ENCODE measurements around the gene DRGX.

DRGX gene

DNA sequence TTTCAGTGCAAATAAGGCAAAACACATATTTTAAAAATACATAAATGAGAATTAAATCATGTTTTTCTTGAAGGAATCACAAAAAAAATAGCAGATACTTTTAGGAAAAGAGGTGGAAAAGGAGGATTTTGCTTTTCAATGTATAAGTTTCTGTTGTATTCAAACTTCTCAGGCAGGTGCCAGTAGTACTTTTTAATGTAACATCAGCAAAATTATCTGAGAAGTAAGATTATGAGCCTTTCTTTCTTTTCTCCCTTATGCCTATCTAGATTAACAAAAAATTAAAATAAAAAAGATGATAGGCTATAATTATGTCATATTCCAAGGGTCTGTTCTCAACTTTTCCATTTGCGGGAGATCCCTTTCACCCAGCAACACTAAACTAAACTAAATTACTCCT is 2.6 kb downstream of the DRGX start:
- DNase-seq (ENCODE audit: low read depth) = no peak
- TF ChIP-seq, protein P1, sequence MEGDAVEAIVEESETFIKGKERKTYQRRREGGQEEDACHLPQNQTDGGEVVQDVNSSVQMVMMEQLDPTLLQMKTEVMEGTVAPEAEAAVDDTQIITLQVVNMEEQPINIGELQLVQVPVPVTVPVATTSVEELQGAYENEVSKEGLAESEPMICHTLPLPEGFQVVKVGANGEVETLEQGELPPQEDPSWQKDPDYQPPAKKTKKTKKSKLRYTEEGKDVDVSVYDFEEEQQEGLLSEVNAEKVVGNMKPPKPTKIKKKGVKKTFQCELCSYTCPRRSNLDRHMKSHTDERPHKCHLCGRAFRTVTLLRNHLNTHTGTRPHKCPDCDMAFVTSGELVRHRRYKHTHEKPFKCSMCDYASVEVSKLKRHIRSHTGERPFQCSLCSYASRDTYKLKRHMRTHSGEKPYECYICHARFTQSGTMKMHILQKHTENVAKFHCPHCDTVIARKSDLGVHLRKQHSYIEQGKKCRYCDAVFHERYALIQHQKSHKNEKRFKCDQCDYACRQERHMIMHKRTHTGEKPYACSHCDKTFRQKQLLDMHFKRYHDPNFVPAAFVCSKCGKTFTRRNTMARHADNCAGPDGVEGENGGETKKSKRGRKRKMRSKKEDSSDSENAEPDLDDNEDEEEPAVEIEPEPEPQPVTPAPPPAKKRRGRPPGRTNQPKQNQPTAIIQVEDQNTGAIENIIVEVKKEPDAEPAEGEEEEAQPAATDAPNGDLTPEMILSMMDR (IDR thresholded peaks at IDR 0.05; ENCODE audit: low read depth, low read length) = no peak
- no peak for TF ChIP-seq MYC (IDR thresholded peaks at IDR 0.05; ENCODE audit: low read depth, low read length)
- no peak for TF ChIP-seq POLR2A (IDR thresholded peaks at IDR 0.05; ENCODE audit: extremely low read depth, insufficient read length)
- no peak for TF ChIP-seq MAX (IDR thresholded peaks at IDR 0.05; ENCODE audit: low read depth, low read length)
- no peak overlapping the region for H3K4me3 ChIP-seq (ENCODE audit: low read depth, low read length)

DNA sequence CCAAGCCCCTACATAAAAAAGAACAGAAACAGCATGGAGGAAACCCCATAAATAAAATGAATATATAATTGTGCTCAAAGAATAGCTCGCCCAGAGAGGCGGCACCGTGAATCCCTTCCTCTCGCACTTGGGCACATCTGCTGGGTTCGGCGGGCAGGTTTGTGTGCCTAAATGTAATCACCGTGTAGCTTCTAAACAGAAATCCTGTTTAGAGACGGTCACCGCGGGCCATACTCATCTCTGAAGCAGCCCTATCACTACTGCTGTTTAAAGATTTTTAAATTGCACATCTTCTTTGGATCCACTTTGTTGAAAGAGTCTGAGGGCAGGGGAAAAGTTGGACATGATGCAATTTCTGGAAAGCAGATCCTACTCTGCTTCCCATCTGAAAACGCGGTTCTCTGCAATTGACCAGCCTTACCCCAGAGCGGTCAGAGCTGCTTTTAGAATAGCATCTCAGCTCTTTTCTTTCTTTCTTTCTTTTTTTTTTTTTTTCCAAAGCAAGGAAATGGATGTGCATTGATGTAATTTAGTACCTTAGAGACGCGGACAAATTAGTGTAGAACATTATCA is 6.4 kb downstream of the DRGX start:
- H3K4me3 ChIP-seq (ENCODE audit: low read depth, low read length) = no peak overlapping the region
- no peak for DNase-seq (ENCODE audit: low read depth)
- TF ChIP-seq POLR2A (IDR thresholded peaks at IDR 0.05; ENCODE audit: extremely low read depth, insufficient read length) (no peak), MAX (IDR thresholded peaks at IDR 0.05; ENCODE audit: low read depth, low read length) (no peak), MYC (IDR thresholded peaks at IDR 0.05; ENCODE audit: low read depth, low read length) (no peak)
- TF ChIP-seq, protein P1 (IDR thresholded peaks at IDR 0.05; ENCODE audit: low read depth, low read length) = no peak

GRCh38 chr10:49388161-49388560 is 7.7 kb downstream of the DRGX start:
- TF ChIP-seq MAX (IDR thresholded peaks at IDR 0.05; ENCODE audit: low read depth, low read length) = no peak
- TF ChIP-seq, protein P1 (IDR thresholded peaks at IDR 0.05; ENCODE audit: low read depth, low read length) = no peak
- no peak for TF ChIP-seq MYC (IDR thresholded peaks at IDR 0.05; ENCODE audit: low read depth, low read length)
- no peak for TF ChIP-seq POLR2A (IDR thresholded peaks at IDR 0.05; ENCODE audit: extremely low read depth, insufficient read length)
- no peak for DNase-seq (ENCODE audit: low read depth)
- no peak overlapping the region for H3K4me3 ChIP-seq (ENCODE audit: low read depth, low read length)

DNA sequence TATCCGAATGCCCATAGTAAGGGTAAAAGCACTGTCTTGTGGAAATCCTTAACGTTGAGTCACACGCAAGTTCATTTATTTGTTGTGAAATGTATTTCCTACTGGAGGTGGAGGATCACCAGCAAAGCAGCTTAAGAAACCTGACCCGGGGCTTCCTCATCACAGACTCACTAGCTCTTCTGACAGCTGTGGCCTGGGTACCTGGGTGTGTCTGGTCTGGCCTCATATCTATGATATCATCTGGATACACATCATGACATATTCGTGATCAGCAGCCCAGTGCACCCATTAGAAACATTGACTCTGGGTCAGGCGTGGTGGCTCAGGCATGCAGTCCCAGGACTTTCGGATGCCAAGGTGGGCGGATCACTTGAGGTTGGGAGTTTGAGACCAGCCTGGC is 8.8 kb downstream of the DRGX start:
- TF ChIP-seq POLR2A (IDR thresholded peaks at IDR 0.05; ENCODE audit: extremely low read depth, insufficient read length) (no peak), MAX (IDR thresholded peaks at IDR 0.05; ENCODE audit: low read depth, low read length) (no peak), MYC (IDR thresholded peaks at IDR 0.05; ENCODE audit: low read depth, low read length) (no peak)
- TF ChIP-seq, protein P1 (IDR thresholded peaks at IDR 0.05; ENCODE audit: low read depth, low read length) = no peak
- no peak for DNase-seq (ENCODE audit: low read depth)
- H3K4me3 ChIP-seq (ENCODE audit: low read depth, low read length) = no peak overlapping the region

DNA sequence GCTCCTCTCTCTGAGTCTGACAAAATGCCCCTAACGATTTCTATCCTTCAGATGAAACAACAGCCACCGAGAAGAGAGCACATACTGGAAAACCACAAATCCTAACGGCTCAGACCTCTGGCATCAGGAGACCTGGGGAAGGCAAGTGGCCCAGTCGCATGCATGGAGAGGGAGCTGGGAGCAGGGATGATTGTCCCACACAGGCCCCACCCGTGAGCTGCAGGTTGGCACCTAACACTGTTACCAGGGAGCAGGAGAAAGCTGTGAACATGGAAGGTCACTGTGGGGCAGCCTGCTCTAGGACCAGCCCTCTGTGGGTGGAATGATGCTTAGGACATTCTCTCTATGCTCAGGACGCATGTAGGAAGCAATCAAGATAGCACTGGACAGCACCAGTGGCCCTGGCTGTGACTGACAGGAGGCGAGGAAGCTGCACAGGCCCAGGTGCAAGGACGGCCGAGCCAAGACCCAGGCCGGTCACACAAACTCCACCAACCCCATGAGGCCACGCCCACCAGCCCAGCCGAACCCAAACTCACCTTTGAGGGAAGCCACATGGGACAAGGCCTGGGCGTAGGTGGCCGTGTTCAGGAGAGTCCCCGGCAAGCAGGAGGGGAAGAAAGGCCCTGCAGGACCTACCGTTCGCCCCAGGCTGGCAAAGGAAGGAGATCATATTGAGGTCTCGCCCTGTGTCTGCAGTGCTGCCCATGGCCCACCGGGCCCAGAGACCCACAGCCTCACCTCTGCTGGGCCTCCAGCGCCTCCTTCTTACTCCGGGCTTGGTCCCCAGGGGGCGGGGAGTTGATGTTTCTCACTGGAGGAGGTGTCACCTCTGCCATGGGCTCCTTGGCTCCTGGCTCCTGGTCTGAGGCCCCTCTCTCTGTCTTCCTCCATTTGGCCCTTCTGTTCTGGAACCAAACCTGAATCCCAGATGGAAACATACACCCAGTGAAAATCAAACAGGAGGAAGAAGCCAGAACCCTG is 9.7 kb downstream of the DRGX start:
- DNase-seq (ENCODE audit: low read depth) = no peak
- no peak overlapping the region for H3K4me3 ChIP-seq (ENCODE audit: low read depth, low read length)
- TF ChIP-seq, protein P1 (IDR thresholded peaks at IDR 0.05; ENCODE audit: low read depth, low read length) = no peak
- TF ChIP-seq MYC (IDR thresholded peaks at IDR 0.05; ENCODE audit: low read depth, low read length) (no peak), POLR2A (IDR thresholded peaks at IDR 0.05; ENCODE audit: extremely low read depth, insufficient read length) (no peak), MAX (IDR thresholded peaks at IDR 0.05; ENCODE audit: low read depth, low read length) (no peak)

All from NB4 (cell line).